Suprapubic skin (tissue), 4 donors: ENCODE results near the gene LRRC7.

ENCODE experiments used
- CTCF ChIP-seq, 2 donors: fragments of 200-600 bp in 1 of 2; fragments of 450-650 bp in 1 of 2; sonication (generic) in 1 of 2; IDR thresholded peaks; one replicate each; pipeline ENCODE4 v1.5.1; 2016 to 2019; ENCODE audit warnings: antibody characterized with exemption in 2 of 2, mild to moderate bottlenecking in 1 of 2, moderate library complexity in 1 of 2
- POLR2A ChIP-seq, 2 donors: fragments of 450-650 bp; IDR thresholded peaks; one replicate each; pipeline ENCODE4 v1.6.1; 2017; ENCODE audit warnings: antibody characterized with exemption in 2 of 2, mild to moderate bottlenecking in 2 of 2, moderate library complexity in 2 of 2
- POLR2AphosphoS5 ChIP-seq, 3 donors: sonication (generic); formaldehyde crosslinking; IDR thresholded peaks; one replicate each; pipeline ENCODE4 v1.6.1; 2017; ENCODE audit warnings: antibody characterized with exemption in 3 of 3

DNA sequence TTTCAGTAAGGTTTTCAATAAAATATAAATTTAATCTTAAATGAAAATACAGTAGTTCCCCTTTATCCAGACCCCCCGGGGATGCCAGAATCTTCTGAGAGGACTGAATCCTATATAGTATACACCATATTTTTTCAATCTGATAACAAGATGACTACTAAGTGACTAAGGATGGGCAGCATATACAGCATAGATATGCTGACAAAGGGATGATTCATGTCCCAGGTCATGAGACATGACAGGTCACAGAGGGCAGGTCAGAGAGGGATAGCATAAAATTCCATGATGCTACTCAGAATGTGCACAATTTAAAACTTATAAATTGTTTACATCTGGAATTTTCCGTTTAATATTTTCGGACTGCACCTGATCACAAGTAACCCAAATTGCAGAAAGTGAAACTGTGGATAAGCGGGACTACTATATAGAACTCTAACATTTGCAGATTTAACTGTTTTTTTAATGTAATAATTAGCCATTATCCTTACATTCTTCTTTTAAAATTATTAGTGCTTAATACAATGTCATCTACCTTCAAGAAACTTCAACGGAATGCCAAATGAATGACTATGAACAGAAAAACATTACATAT, 588.9 kb downstream of the LRRC7 start:
- TF ChIP-seq POLR2A (IDR thresholded peaks at IDR 0.05) (no peak), CTCF (IDR thresholded peaks at IDR 0.05) (no peak), POLR2AphosphoS5 (IDR thresholded peaks at IDR 0.05) (no peak)
